K562 (cell line): ENCODE measurements around the gene CCT4. TPM values are rescaled to one million over a fixed set of nuclear protein-coding genes. Genes with fewer than 3 reads are reported as not detected.

ENCODE experiments used
- DIDO1 ChIP-seq: fragments of 450-650 bp; IDR thresholded peaks from 2 replicates; pipeline ENCODE4 v1.6.1; 2016; ENCODE audit warnings: low read depth, missing biosample characterization, missing genetic modification characterization
- LEF1 ChIP-seq: fragments of 450-650 bp; IDR thresholded peaks from 2 replicates; pipeline ENCODE4 v1.6.1; 2016; ENCODE audit warnings: mild to moderate bottlenecking
- MAZ ChIP-seq, 2 experiments: fragments of 450-650 bp in 1 of 2; sonication (generic) in 1 of 2; formaldehyde crosslinking; IDR thresholded peaks in 1 of 2; conservative IDR thresholded peaks in 1 of 2; 2 replicates each; pipeline versions ENCODE4 v1.4.0 to v1.5.0; 2020; ENCODE audit warnings: mild to moderate bottlenecking in 1 of 2, missing genetic modification reagents in 1 of 2
- MTA2 ChIP-seq: fragments of 450-650 bp; IDR thresholded peaks from 2 replicates; pipeline ENCODE4 v1.6.1; 2016; ENCODE audit warnings: low read depth
- NCOR1 ChIP-seq: fragments of 450-650 bp; IDR thresholded peaks from 2 replicates; pipeline ENCODE4 v1.6.1; 2016; ENCODE audit warnings: mild to moderate bottlenecking, moderate library complexity
- NFE2 ChIP-seq: IDR thresholded peaks from 2 replicates; pipeline ENCODE4 v1.6.1; 2014; ENCODE audit warnings: antibody characterized with exemption, low read depth
- NR3C1 ChIP-seq: sonication (generic); formaldehyde crosslinking; IDR thresholded peaks from 2 replicates; pipeline ENCODE4 v1.8.1; 2022; ENCODE audit warnings: missing genetic modification reagents
- POU5F1 ChIP-seq: fragments of 150-350 bp; IDR thresholded peaks from 2 replicates; pipeline ENCODE4 v1.6.1; 2014; ENCODE audit warnings: borderline replicate concordance, low read length, low read depth, mild to moderate bottlenecking; ENCODE audit not compliant: partially characterized antibody
- PRPF4 ChIP-seq: fragments of 200-400 bp; formaldehyde crosslinking; IDR thresholded peaks from one replicate; pipeline ENCODE4 v1.6.1; 2017; ENCODE audit warnings: low read length, low read depth, mild to moderate bottlenecking; ENCODE audit not compliant: insufficient read depth, poor library complexity, severe bottlenecking
- RBBP5 ChIP-seq: fragments of 200-600 bp; sonication (generic); IDR thresholded peaks from 2 replicates; pipeline ENCODE4 v1.6.1; 2012; ENCODE audit warnings: borderline replicate concordance, mild to moderate bottlenecking, low read length, control low read depth, inconsistent platforms; ENCODE audit not compliant: insufficient read depth, poor library complexity, severe bottlenecking
- RBM34 ChIP-seq: fragments of 200-400 bp; formaldehyde crosslinking; IDR thresholded peaks from 2 replicates; pipeline ENCODE4 v1.6.1; 2018; ENCODE audit warnings: low read length, borderline replicate concordance; ENCODE audit not compliant: insufficient read depth
- ZC3H11A ChIP-seq: IDR thresholded peaks from 2 replicates; pipeline ENCODE4 v1.6.1; 2012; ENCODE audit warnings: low read depth, low read length, improper control_type of control experiment
- ZFP1 ChIP-seq: fragments of 450-650 bp; formaldehyde crosslinking; IDR thresholded peaks from 2 replicates; pipeline ENCODE4 v1.4.0; 2020; ENCODE audit warnings: mild to moderate bottlenecking, mixed read lengths
- ZFPM2 ChIP-seq: fragments of 250-450 bp; sonication (Bioruptor Pico); IDR thresholded peaks from 2 replicates; pipeline ENCODE4 v1.5.1; 2022; ENCODE audit warnings: mild to moderate bottlenecking
- ZKSCAN8 ChIP-seq: fragments of 200-800 bp; sonication (Bioruptor generic); IDR thresholded peaks from 2 replicates; pipeline ENCODE4 v1.6.1; 2016; ENCODE audit warnings: missing genetic modification characterization, missing compliant biosample characterization
- polyA plus RNA-seq, 8 experiments: library from polyadenylated mRNA; depleted of rRNA in 4 of 8; stranded (reverse) in 5 of 8; unstranded in 3 of 8; fragments of >200 nt; fragmentation: Nextera tagmentation in 2 of 8; fragmentation: Illumina TruSeq in 1 of 8; extraction: Ambion mirVana in 2 of 8; extraction: Trizol in 1 of 8; gene quantifications; 2 replicates each; pipeline versions ENCODE4 v1.2.1 to v1.2.3, GENCODE V29; 2011 to 2014; ENCODE audit warnings: inconsistent platforms in 1 of 8, missing spikeins in 1 of 8
- total RNA-seq, 7 experiments: library from RNA; depleted of rRNA in 6 of 7; stranded (reverse); fragments of >200 nt in 6 of 7; fragmentation: Illumina TruSeq in 2 of 7; extraction: Trizol in 2 of 7; gene quantifications; 2 replicates each; pipeline versions ENCODE4 v1.2.1 to v1.2.3, GENCODE V29; 2011 to 2021; ENCODE audit warnings: low replicate concordance in 1 of 7
- TF ChIP-seq, protein P1 (sequence below): sonication (generic); formaldehyde crosslinking; IDR thresholded peaks from 2 replicates; pipeline ENCODE4 v1.8.1; 2023; ENCODE audit warnings: missing genetic modification reagents, mild to moderate bottlenecking, borderline replicate concordance
- TF ChIP-seq, protein P2 (sequence below): fragments of 150-350 bp; conservative IDR thresholded peaks from 2 replicates; pipeline ENCODE4 v1.6.1; 2014; ENCODE audit warnings: low read length
- TF ChIP-seq, protein P3 (sequence below): fragments of 250-450 bp; sonication (Bioruptor Pico); IDR thresholded peaks from 2 replicates; pipeline ENCODE4 v1.4.0; 2020; ENCODE audit warnings: borderline replicate concordance

CCT4 gene
- total and polyA plus RNA-seq, 9 of the 15 experiments (the other 6 are each of a cell fraction or from before 2014, with no cell fraction given) = 101 to 368 (median 303) TPM

DNA sequence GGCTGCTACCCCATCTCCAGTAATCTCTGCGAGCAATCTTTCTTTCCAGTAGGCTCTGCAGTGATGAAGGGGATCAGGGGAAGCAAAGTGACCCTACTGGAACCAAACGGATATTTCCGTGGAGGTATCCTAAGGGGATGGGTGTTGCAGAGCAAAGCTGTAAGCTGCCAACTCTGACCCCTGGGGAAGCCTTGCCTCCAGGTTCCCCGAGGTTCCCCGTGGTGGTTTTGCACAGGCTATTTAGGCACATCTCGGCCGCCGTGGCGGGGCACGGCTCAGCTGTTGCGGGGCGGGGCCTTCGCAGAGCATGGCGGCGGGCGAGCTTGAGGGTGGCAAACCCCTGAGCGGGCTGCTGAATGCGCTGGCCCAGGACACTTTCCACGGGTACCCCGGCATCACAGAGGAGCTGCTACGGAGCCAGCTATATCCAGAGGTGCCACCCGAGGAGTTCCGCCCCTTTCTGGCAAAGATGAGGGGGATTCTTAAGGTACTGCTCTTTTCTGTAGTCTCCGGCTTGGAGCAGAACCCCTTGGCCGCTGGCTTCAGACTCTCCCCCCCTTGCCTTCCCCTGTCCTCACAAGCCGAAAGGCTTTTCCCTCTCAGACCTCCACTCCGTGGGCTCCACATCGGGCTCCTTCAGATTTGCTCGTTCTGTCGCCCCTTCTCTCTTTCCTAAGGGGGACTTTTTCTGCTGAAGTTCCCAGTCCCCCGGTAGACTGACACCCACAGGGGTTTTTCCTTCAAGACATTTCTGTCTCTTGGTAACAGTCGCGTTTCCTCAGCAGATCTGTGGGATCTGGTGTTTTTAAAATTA, 17.1 kb upstream of the CCT4 start, which contains the start of gene COMMD1 (continued):
- TF ChIP-seq, protein P1, sequence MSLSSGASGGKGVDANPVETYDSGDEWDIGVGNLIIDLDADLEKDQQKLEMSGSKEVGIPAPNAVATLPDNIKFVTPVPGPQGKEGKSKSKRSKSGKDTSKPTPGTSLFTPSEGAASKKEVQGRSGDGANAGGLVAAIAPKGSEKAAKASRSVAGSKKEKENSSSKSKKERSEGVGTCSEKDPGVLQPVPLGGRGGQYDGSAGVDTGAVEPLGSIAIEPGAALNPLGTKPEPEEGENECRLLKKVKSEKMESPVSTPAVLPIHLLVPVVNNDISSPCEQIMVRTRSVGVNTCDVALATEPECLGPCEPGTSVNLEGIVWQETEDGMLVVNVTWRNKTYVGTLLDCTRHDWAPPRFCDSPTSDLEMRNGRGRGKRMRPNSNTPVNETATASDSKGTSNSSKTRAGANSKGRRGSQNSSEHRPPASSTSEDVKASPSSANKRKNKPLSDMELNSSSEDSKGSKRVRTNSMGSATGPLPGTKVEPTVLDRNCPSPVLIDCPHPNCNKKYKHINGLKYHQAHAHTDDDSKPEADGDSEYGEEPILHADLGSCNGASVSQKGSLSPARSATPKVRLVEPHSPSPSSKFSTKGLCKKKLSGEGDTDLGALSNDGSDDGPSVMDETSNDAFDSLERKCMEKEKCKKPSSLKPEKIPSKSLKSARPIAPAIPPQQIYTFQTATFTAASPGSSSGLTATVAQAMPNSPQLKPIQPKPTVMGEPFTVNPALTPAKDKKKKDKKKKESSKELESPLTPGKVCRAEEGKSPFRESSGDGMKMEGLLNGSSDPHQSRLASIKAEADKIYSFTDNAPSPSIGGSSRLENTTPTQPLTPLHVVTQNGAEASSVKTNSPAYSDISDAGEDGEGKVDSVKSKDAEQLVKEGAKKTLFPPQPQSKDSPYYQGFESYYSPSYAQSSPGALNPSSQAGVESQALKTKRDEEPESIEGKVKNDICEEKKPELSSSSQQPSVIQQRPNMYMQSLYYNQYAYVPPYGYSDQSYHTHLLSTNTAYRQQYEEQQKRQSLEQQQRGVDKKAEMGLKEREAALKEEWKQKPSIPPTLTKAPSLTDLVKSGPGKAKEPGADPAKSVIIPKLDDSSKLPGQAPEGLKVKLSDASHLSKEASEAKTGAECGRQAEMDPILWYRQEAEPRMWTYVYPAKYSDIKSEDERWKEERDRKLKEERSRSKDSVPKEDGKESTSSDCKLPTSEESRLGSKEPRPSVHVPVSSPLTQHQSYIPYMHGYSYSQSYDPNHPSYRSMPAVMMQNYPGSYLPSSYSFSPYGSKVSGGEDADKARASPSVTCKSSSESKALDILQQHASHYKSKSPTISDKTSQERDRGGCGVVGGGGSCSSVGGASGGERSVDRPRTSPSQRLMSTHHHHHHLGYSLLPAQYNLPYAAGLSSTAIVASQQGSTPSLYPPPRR (CRISPR knock-in tag) = no peak
- TF ChIP-seq, protein P2, sequence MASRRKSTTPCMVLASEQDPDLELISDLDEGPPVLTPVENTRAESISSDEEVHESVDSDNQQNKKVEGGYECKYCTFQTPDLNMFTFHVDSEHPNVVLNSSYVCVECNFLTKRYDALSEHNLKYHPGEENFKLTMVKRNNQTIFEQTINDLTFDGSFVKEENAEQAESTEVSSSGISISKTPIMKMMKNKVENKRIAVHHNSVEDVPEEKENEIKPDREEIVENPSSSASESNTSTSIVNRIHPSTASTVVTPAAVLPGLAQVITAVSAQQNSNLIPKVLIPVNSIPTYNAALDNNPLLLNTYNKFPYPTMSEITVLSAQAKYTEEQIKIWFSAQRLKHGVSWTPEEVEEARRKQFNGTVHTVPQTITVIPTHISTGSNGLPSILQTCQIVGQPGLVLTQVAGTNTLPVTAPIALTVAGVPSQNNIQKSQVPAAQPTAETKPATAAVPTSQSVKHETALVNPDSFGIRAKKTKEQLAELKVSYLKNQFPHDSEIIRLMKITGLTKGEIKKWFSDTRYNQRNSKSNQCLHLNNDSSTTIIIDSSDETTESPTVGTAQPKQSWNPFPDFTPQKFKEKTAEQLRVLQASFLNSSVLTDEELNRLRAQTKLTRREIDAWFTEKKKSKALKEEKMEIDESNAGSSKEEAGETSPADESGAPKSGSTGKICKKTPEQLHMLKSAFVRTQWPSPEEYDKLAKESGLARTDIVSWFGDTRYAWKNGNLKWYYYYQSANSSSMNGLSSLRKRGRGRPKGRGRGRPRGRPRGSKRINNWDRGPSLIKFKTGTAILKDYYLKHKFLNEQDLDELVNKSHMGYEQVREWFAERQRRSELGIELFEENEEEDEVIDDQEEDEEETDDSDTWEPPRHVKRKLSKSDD = 0 out of 2 replicates have a peak, but pooled peaks have one; percentile 53
- TF ChIP-seq RBBP5 (peak; percentile 62), ZC3H11A (no peak), MAZ (CRISPR knock-in tag; conservative IDR thresholded peaks at IDR 0.05 in 1 of 2, IDR thresholded peaks at IDR 0.05 in 1 of 2) (peak; percentile 59 to 86; a peak in 3 of 4 replicates), RBM34 (no peak), ZFP1 (CRISPR knock-in tag) (no peak), MTA2 (no peak), NR3C1 (CRISPR knock-in tag) (no peak), DIDO1 (tag) (peak; percentile 59; the same call in 1 of the 2 replicates), NCOR1 (no peak), PRPF4 (no peak), LEF1 (no peak), NFE2 (no peak), POU5F1 (peak; percentile 85), ZFPM2 (CRISPR knock-in tag) (no peak), ZKSCAN8 (CRISPR knock-in tag) (no peak)
- TF ChIP-seq, protein P3, sequence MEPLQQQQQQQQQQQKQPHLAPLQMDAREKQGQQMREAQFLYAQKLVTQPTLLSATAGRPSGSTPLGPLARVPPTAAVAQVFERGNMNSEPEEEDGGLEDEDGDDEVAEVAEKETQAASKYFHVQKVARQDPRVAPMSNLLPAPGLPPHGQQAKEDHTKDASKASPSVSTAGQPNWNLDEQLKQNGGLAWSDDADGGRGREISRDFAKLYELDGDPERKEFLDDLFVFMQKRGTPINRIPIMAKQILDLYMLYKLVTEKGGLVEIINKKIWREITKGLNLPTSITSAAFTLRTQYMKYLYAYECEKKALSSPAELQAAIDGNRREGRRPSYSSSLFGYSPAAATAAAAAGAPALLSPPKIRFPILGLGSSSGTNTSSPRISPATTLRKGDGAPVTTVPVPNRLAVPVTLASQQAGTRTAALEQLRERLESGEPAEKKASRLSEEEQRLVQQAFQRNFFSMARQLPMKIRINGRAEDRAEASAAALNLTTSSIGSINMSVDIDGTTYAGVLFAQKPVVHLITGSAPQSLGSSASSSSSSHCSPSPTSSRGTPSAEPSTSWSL (CRISPR knock-in tag) = no peak
